IMR-90 (cell line): ENCODE measurements around the gene CEBPG. TPM values are rescaled to one million over a fixed set of nuclear protein-coding genes. Genes with fewer than 3 reads are reported as not detected.

Experiments
- ATAC-seq: fragments of 200-7000 bp; cut with Tn5 transposase; 2 replicates; pipeline ENCODE4 v1.9.1; 2020; ENCODE audit warnings: low read depth, mild to moderate bottlenecking, moderate library complexity
- BruUV-seq: library from RNA; stranded (reverse); fragments of 400-500 nt; replicated peaks from 2 replicates; lab custom pipeline; 2021; lab: Mats Ljungman, UMichigan
- CTCF ChIA-PET: fragments of 300-600 bp; formaldehyde crosslinking; extraction: SDS; loops from one replicate; lab custom pipeline; 2021; ENCODE audit warnings: antibody characterized with exemption; lab: Yijun Ruan, JAX
- POLR2A ChIA-PET: fragments of 300-600 bp; sonication (Branson Sonifier 250); formaldehyde crosslinking; loops from one replicate; lab custom pipeline; 2022; ENCODE audit warnings: antibody characterized with exemption; ENCODE audit not compliant: unreplicated experiment; lab: Charles Lee
- DNase-seq: peaks from one replicate; pipeline ENCODE4 v3.0.0; 2013
- H2AFZ ChIP-seq: replicated peaks from 2 replicates; pipeline ENCODE3; 2013; ENCODE audit warnings: low read length, mild to moderate bottlenecking; ENCODE audit not compliant: poor library complexity
- H2AK5ac ChIP-seq: 2 replicates; pipeline ENCODE4 v1.6.1; 2013; ENCODE audit warnings: low read depth, low read length, inconsistent platforms
- H2AK9ac ChIP-seq: replicated peaks from 2 replicates; pipeline ENCODE3; 2013; ENCODE audit warnings: mild to moderate bottlenecking, low read depth, low read length, moderate library complexity; ENCODE audit not compliant: poor library complexity
- H2BK120ac ChIP-seq: 2 replicates; pipeline ENCODE4 v1.6.1; 2013; ENCODE audit warnings: low read depth, low read length, inconsistent platforms
- H2BK15ac ChIP-seq: 3 replicates; pipeline ENCODE4 v1.6.1; 2013; ENCODE audit warnings: low read depth, low read length, inconsistent platforms
- H2BK20ac ChIP-seq: 2 replicates; pipeline ENCODE4 v1.6.1; 2013; ENCODE audit warnings: low read depth, mild to moderate bottlenecking, inconsistent platforms, low read length, moderate library complexity
- H2BK5ac ChIP-seq: 2 replicates; pipeline ENCODE4 v1.6.1; 2013; ENCODE audit warnings: mild to moderate bottlenecking, low read depth, low read length, inconsistent platforms; ENCODE audit not compliant: poor library complexity, severe bottlenecking
- H3K14ac ChIP-seq: replicated peaks from 2 replicates; pipeline ENCODE4 v1.6.1; 2013; ENCODE audit warnings: low read depth, low read length, inconsistent platforms
- H3K18ac ChIP-seq: 2 replicates; pipeline ENCODE4 v1.6.1; 2013; ENCODE audit warnings: low read depth, low read length, control low read depth
- H3K23ac ChIP-seq: 2 replicates; pipeline ENCODE4 v1.6.1; 2013; ENCODE audit warnings: low read depth, low read length, inconsistent platforms
- H3K27ac ChIP-seq: 2 replicates; pipeline ENCODE4 v1.5.1; 2013; ENCODE audit warnings: mild to moderate bottlenecking, control low read depth, low read length; ENCODE audit not compliant: insufficient read depth
- H3K27me3 ChIP-seq: 2 replicates; pipeline ENCODE4 v1.6.1; 2013; ENCODE audit warnings: low read length; ENCODE audit not compliant: control insufficient read depth, insufficient read depth
- H3K36me3 ChIP-seq: 2 replicates; pipeline ENCODE4 v1.6.1; 2013; ENCODE audit warnings: low read length, mixed read lengths; ENCODE audit not compliant: control insufficient read depth, insufficient read depth
- H3K4ac ChIP-seq: 2 replicates; pipeline ENCODE4 v1.6.1; 2013; ENCODE audit warnings: low read depth, low read length, inconsistent platforms
- H3K4me1 ChIP-seq: 2 replicates; pipeline ENCODE4 v1.6.1; 2013; ENCODE audit warnings: low read length, mixed read lengths; ENCODE audit not compliant: control insufficient read depth, insufficient read depth
- H3K4me2 ChIP-seq: 2 replicates; pipeline ENCODE4 v1.6.1; 2013; ENCODE audit warnings: low read depth, mild to moderate bottlenecking, control low read depth, low read length, moderate library complexity
- H3K4me3 ChIP-seq: 2 replicates; pipeline ENCODE4 v1.5.1; 2013; ENCODE audit warnings: low read depth, mild to moderate bottlenecking, control low read depth, low read length, moderate library complexity; ENCODE audit not compliant: insufficient read depth
- H3K56ac ChIP-seq: 2 replicates; pipeline ENCODE4 v1.6.1; 2013; ENCODE audit warnings: low read length, inconsistent platforms; ENCODE audit not compliant: insufficient read depth; ENCODE audit errors: extremely low read depth
- H3K79me1 ChIP-seq, 2 experiments: 2 replicates each; pipeline ENCODE4 v1.6.1; 2013; ENCODE audit warnings: low read length in 2 of 2, inconsistent platforms in 1 of 2, low read depth in 1 of 2
- H3K9ac ChIP-seq: 2 replicates; pipeline ENCODE4 v1.6.1; 2013; ENCODE audit warnings: low read depth, low read length, control low read depth
- H3K9me1 ChIP-seq: 2 replicates; pipeline ENCODE4 v1.6.1; 2013; ENCODE audit warnings: low read length, inconsistent platforms; ENCODE audit not compliant: insufficient read depth
- H3K9me3 ChIP-seq: 2 replicates; pipeline ENCODE4 v1.6.1; 2013; ENCODE audit warnings: low read length; ENCODE audit not compliant: control insufficient read depth, insufficient read depth
- H4K20me1 ChIP-seq: 2 replicates; pipeline ENCODE4 v1.6.1; 2013; ENCODE audit warnings: low read length, inconsistent platforms; ENCODE audit not compliant: insufficient read depth
- H4K5ac ChIP-seq: 2 replicates; pipeline ENCODE4 v1.6.1; 2013; ENCODE audit warnings: mild to moderate bottlenecking, low read depth, low read length, control low read depth
- H4K8ac ChIP-seq, 2 experiments: 2 replicates each; pipeline ENCODE4 v1.6.1; 2013; ENCODE audit warnings: low read depth in 2 of 2, low read length in 2 of 2, control low read depth in 1 of 2, inconsistent platforms in 1 of 2
- H4K91ac ChIP-seq: 2 replicates; pipeline ENCODE4 v1.6.1; 2013; ENCODE audit warnings: low read depth, low read length, inconsistent platforms; ENCODE audit not compliant: insufficient read depth
- BHLHE40 ChIP-seq: fragments of 150-350 bp; IDR thresholded peaks from 2 replicates; pipeline ENCODE4 v1.6.1; 2016; ENCODE audit warnings: mild to moderate bottlenecking, low read depth, low read length
- CEBPB ChIP-seq: IDR thresholded peaks from 2 replicates; pipeline ENCODE4 v1.6.1; 2012; ENCODE audit warnings: low read depth, low read length, improper control_type of control experiment
- CHD1 ChIP-seq: IDR thresholded peaks from 2 replicates; pipeline ENCODE4 v1.6.1; 2012; ENCODE audit warnings: low read depth, low read length, improper control_type of control experiment
- FOS ChIP-seq: fragments of 150-350 bp; IDR thresholded peaks from 2 replicates; pipeline ENCODE4 v1.6.1; 2016; ENCODE audit warnings: low read depth, low read length
- MAFK ChIP-seq: IDR thresholded peaks from 2 replicates; pipeline ENCODE4 v1.6.1; 2012; ENCODE audit warnings: low read depth, low read length, improper control_type of control experiment
- MAZ ChIP-seq: IDR thresholded peaks from 2 replicates; pipeline ENCODE4 v1.6.1; 2012; ENCODE audit warnings: low read depth, mild to moderate bottlenecking, low read length, improper control_type of control experiment, moderate library complexity, borderline replicate concordance
- MXI1 ChIP-seq: IDR thresholded peaks from 2 replicates; pipeline ENCODE4 v1.6.1; 2012; ENCODE audit warnings: low read depth, mild to moderate bottlenecking, low read length, moderate library complexity, borderline replicate concordance
- NFE2L2 ChIP-seq: fragments of 150-350 bp; IDR thresholded peaks from 2 replicates; pipeline ENCODE4 v1.6.1; 2016; ENCODE audit warnings: low read depth, mild to moderate bottlenecking, low read length
- POLR2A ChIP-seq: IDR thresholded peaks from 2 replicates; pipeline ENCODE4 v1.6.1; 2012; ENCODE audit warnings: mild to moderate bottlenecking, low read depth, low read length
- RAD21 ChIP-seq: IDR thresholded peaks from 2 replicates; pipeline ENCODE4 v1.6.1; 2012; ENCODE audit warnings: low read length, improper control_type of control experiment
- RCOR1 ChIP-seq: IDR thresholded peaks from 2 replicates; pipeline ENCODE4 v1.6.1; 2012; ENCODE audit warnings: mild to moderate bottlenecking, low read length, improper control_type of control experiment; ENCODE audit not compliant: insufficient replicate concordance
- RFX5 ChIP-seq: IDR thresholded peaks from 2 replicates; pipeline ENCODE4 v1.8.0; 2012; ENCODE audit warnings: low read depth, mild to moderate bottlenecking, low read length, moderate library complexity
- WGBS, 2 experiments: methylation state at CpG; one replicate each; pipeline versions ENCODE4 v1.1.5 to v1.1.7; 2013; ENCODE audit warnings: missing lambda C conversion rate in 2 of 2; ENCODE audit not compliant: insufficient read length in 1 of 2; ENCODE audit errors: extremely low coverage in 2 of 2; 5-methylcytosine and 5-hydroxymethylcytosine counted together
- dilution Hi-C: fragments of 300-500 bp; cut with HindIII; formaldehyde crosslinking; loops from one replicate; pipeline ENCODE4 v1.14.3; 2018; ENCODE audit warnings: low sequenced_read_pairs; ENCODE audit not compliant: unreplicated experiment
- in situ Hi-C: fragments of 300-500 bp; cut with MboI; formaldehyde crosslinking; loops from 3 replicates; pipeline ENCODE4 v1.14.3; 2019; ENCODE audit warnings: low sequenced_read_pairs, inconsistent platforms, mixed read lengths
- intact Hi-C: fragments of 100-400 bp; cut with micrococcal nuclease; formaldehyde crosslinking; loops from 2 replicates; pipeline ENCODE4 v1.10.0; 2022
- polyA plus RNA-seq, 3 experiments: library from polyadenylated mRNA; depleted of rRNA; stranded (reverse); fragments of >200 nt; gene quantifications; 2 replicates each; pipeline ENCODE4 v1.2.3, GENCODE V29; 2012; ENCODE audit warnings: low replicate concordance in 1 of 3
- total RNA-seq: library from RNA; depleted of rRNA; stranded (reverse); fragments of >200 nt; gene quantifications from 2 replicates; pipeline ENCODE4 v1.2.3, GENCODE V29; 2012
- TF ChIP-seq, protein P1 (sequence below): fragments of 150-350 bp; IDR thresholded peaks from 2 replicates; pipeline ENCODE4 v1.6.1; 2016; ENCODE audit warnings: low read depth, mild to moderate bottlenecking, low read length, moderate library complexity, borderline replicate concordance
- TF ChIP-seq, protein P2 (sequence below): fragments of 150-350 bp; IDR thresholded peaks from 2 replicates; pipeline ENCODE4 v1.6.1; 2017; ENCODE audit warnings: mild to moderate bottlenecking, antibody characterized with exemption, low read length, low read depth
- TF ChIP-seq, protein P3 (sequence below): conservative IDR thresholded peaks from 2 replicates; pipeline ENCODE4 v1.5.1; 2012; ENCODE audit warnings: mild to moderate bottlenecking, low read depth, low read length, improper control_type of control experiment

The CEBPG gene
- total and polyA plus RNA-seq, 2 of the 4 experiments (the other 2 are of a cell fraction) = 9.2 to 14.3 TPM

GRCh38 chr19:33408538-33409434 is 35.3 kb downstream of the CEBPG start:
- POLR2A ChIA-PET = no interaction called here
- no TSS peak for BruUV-seq
- TF ChIP-seq MAZ (no peak), RCOR1 (no peak), MXI1 (no peak), RFX5 (no peak), CHD1 (no peak), NFE2L2 (no peak), RAD21 (no peak), CEBPB (no peak), FOS (no peak), BHLHE40 (no peak), POLR2A (no peak), MAFK (no peak)
- TF ChIP-seq, protein P1, sequence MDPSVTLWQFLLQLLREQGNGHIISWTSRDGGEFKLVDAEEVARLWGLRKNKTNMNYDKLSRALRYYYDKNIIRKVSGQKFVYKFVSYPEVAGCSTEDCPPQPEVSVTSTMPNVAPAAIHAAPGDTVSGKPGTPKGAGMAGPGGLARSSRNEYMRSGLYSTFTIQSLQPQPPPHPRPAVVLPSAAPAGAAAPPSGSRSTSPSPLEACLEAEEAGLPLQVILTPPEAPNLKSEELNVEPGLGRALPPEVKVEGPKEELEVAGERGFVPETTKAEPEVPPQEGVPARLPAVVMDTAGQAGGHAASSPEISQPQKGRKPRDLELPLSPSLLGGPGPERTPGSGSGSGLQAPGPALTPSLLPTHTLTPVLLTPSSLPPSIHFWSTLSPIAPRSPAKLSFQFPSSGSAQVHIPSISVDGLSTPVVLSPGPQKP = no peak
- TF ChIP-seq, protein P2, sequence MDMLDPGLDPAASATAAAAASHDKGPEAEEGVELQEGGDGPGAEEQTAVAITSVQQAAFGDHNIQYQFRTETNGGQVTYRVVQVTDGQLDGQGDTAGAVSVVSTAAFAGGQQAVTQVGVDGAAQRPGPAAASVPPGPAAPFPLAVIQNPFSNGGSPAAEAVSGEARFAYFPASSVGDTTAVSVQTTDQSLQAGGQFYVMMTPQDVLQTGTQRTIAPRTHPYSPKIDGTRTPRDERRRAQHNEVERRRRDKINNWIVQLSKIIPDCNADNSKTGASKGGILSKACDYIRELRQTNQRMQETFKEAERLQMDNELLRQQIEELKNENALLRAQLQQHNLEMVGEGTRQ = no peak
- TF ChIP-seq, protein P3, sequence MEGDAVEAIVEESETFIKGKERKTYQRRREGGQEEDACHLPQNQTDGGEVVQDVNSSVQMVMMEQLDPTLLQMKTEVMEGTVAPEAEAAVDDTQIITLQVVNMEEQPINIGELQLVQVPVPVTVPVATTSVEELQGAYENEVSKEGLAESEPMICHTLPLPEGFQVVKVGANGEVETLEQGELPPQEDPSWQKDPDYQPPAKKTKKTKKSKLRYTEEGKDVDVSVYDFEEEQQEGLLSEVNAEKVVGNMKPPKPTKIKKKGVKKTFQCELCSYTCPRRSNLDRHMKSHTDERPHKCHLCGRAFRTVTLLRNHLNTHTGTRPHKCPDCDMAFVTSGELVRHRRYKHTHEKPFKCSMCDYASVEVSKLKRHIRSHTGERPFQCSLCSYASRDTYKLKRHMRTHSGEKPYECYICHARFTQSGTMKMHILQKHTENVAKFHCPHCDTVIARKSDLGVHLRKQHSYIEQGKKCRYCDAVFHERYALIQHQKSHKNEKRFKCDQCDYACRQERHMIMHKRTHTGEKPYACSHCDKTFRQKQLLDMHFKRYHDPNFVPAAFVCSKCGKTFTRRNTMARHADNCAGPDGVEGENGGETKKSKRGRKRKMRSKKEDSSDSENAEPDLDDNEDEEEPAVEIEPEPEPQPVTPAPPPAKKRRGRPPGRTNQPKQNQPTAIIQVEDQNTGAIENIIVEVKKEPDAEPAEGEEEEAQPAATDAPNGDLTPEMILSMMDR = no peak

More at GRCh38 chr19:33408538-33409434, 35.3 kb downstream of the CEBPG start:
- no peak overlapping the region for H2BK5ac ChIP-seq
- no peak overlapping the region for H2AFZ ChIP-seq
- dilution Hi-C loops (no loop called here), intact Hi-C loops (no loop called here), in situ Hi-C loops (loop anchor here (5.0 kb wide), 1 partner anchor 171 kb away; no protein-coding TSS in a partner anchor)
- ATAC-seq = no peak
- H3K56ac ChIP-seq = no peak overlapping the region
- H2AK5ac ChIP-seq = no peak overlapping the region
- H3K4me3 ChIP-seq = no peak overlapping the region
- no peak for DNase-seq
- no peak overlapping the region for H3K23ac ChIP-seq
- H3K27me3 ChIP-seq = no peaks in the 10 kb centered on the region
- no peak overlapping the region for H2BK120ac ChIP-seq
- H2BK15ac ChIP-seq = no peak overlapping the region
- H3K4me2 ChIP-seq = no peak overlapping the region
- no peak overlapping the region for H3K9ac ChIP-seq
- H2AK9ac ChIP-seq = no peak overlapping the region
- H3K79me1 ChIP-seq = no peaks in the 10 kb centered on the region
- no peak overlapping the region for H4K5ac ChIP-seq
- no peak overlapping the region for H3K4ac ChIP-seq
- H2BK20ac ChIP-seq = no peak overlapping the region
- WGBS, 2 experiments = no CpG with 5 or more reads among the region's 18 CpGs
- no peak overlapping the region for H3K27ac ChIP-seq
- H3K14ac ChIP-seq = no peak overlapping the region
- H3K4me1 ChIP-seq = no peaks in the 10 kb centered on the region
- H3K9me3 ChIP-seq = no peaks in the 10 kb centered on the region
- no peak overlapping the region for H4K8ac ChIP-seq
- no peaks in the 10 kb centered on the region; the same call in 1 of the 2 replicates for H4K20me1 ChIP-seq
- H3K9me1 ChIP-seq = no peaks in the 10 kb centered on the region
- H3K18ac ChIP-seq = no peak overlapping the region
- CTCF ChIA-PET = no interaction called here
- no peaks in the 10 kb centered on the region for H3K36me3 ChIP-seq
- H4K91ac ChIP-seq = no peak overlapping the region
